COLO829 (cell line): ENCODE results near the gene GEMIN5.
"Not testable (repeated sequence)": the region's sequence is repeated elsewhere in the genome, so short reads cannot be mapped to it uniquely, and the experiment has no call there.

Experiments used
- DNase-seq: peaks from one replicate; pipeline ENCODE4 v3.0.0; 2012; ENCODE audit warnings: low spot score

GEMIN5 gene

GRCh38 chr5:154940772-154941620 is 3.0 kb upstream of the GEMIN5 start, which contains the start of gene MRPL22:
TSS of gene MRPL22 (plus strand) at chr5:154941073. CDS start at chr5:154941111, 38 bp downstream.
- DNase-seq, result peak; percentile 91

- no peak for DNase-seq
Observed at GRCh38 chr5:154940375-154940771, 2.4 kb upstream of the GEMIN5 start.

- not testable (repeated sequence) for DNase-seq
Observed at GRCh38 chr5:154939387-154939786, 1.4 kb upstream of the GEMIN5 start.

- no peak for DNase-seq
Observed at GRCh38 chr5:154937186-154937717, 759 bp downstream of the GEMIN5 start.

GRCh38 chr5:154934881-154935280 is 3.1 kb downstream of the GEMIN5 start:
- no peak for DNase-seq

GRCh38 chr5:154933537-154933936 is 4.5 kb downstream of the GEMIN5 start:
- no peak for DNase-seq

- no peak for DNase-seq
Observed at GRCh38 chr5:154923441-154924430, 14.3 kb downstream of the GEMIN5 start.

- DNase-seq, result no peak
Observed at GRCh38 chr5:154917757-154918156, 20.3 kb downstream of the GEMIN5 start.

GRCh38 chr5:154916874-154917273 is 21.1 kb downstream of the GEMIN5 start:
- no peak for DNase-seq

- DNase-seq, result not testable (repeated sequence)
Observed at GRCh38 chr5:154905601-154906000, 32.4 kb downstream of the GEMIN5 start.

- DNase-seq, result no peak
Observed at GRCh38 chr5:154901913-154902312, 36.1 kb downstream of the GEMIN5 start.

GRCh38 chr5:154901276-154901675 is 36.7 kb downstream of the GEMIN5 start:
- DNase-seq, result no peak

- DNase-seq, result no peak
Observed at GRCh38 chr5:154900066-154900465, 37.9 kb downstream of the GEMIN5 start.

- DNase-seq, result no peak
Observed at GRCh38 chr5:154899151-154899816, 38.7 kb downstream of the GEMIN5 start.

GRCh38 chr5:154898210-154898609 is 39.8 kb downstream of the GEMIN5 start:
- DNase-seq, result no peak

GRCh38 chr5:154896562-154897165 is 41.3 kb downstream of the GEMIN5 start:
- DNase-seq, result no peak

GRCh38 chr5:154895606-154896561 is 42.1 kb downstream of the GEMIN5 start:
- no peak for DNase-seq

- no peak for DNase-seq
Observed at GRCh38 chr5:154893381-154893780, 44.6 kb downstream of the GEMIN5 start.

GRCh38 chr5:154892369-154892771 is 45.6 kb downstream of the GEMIN5 start:
- no peak for DNase-seq

GRCh38 chr5:154885439-154885838 is 52.6 kb downstream of the GEMIN5 start:
- no peak for DNase-seq
